Endothelial cell of umbilical vein (primary cell): Measurements from ENCODE around the gene TNFAIP8L1. TPM values are rescaled to one million over a fixed set of nuclear protein-coding genes. Genes with fewer than 3 reads are reported as not detected.

Experiments used
- BruUV-seq: library from RNA; stranded (reverse); fragments of 400-500 nt; replicated peaks from 2 replicates; lab custom pipeline; 2021; lab: Mats Ljungman, UMichigan
- CTCF ChIA-PET: fragments of 300-600, 350-600 bp; sonication (Branson Sonifier 250); formaldehyde crosslinking; loops from one replicate; lab custom pipeline; 2021; ENCODE audit warnings: antibody characterized with exemption, inconsistent platforms; lab: Charles Lee
- POLR2A ChIA-PET: fragments of 300-600, 350-600 bp; sonication (Branson Sonifier 250); formaldehyde crosslinking; loops from one replicate; lab custom pipeline; 2021; ENCODE audit warnings: antibody characterized with exemption, inconsistent platforms; lab: Charles Lee
- DNase-seq: peaks from one replicate; pipeline ENCODE4 v3.0.0-alpha.2; 2011; ENCODE audit warnings: low read depth, low spot score
- FAIRE-seq: peaks from 2 replicates; lab custom pipeline; 2011; peaks lifted over from hg19 to GRCh38; lab: Jason Lieb, UNC
- H2AFZ ChIP-seq: 2 replicates; pipeline ENCODE4 v1.6.0; 2012; ENCODE audit warnings: low read depth, low read length, control low read depth, inconsistent platforms
- H3K27ac ChIP-seq: 2 replicates; pipeline ENCODE4 v1.5.1; 2011; ENCODE audit warnings: low read depth, mild to moderate bottlenecking, control low read depth, low read length, moderate library complexity; ENCODE audit not compliant: insufficient read depth
- H3K27me3 ChIP-seq, 2 experiments: 2 replicates each; pipeline versions ENCODE4 v1.6.0 to v1.6.1; 2011; ENCODE audit warnings: low read length in 2 of 2, mixed read lengths in 1 of 2; ENCODE audit not compliant: control insufficient read depth in 2 of 2, insufficient read depth in 2 of 2
- H3K36me3 ChIP-seq, 2 experiments: 2 replicates in 1 of 2; 3 replicates in 1 of 2; pipeline ENCODE4 v1.5.1; 2011; ENCODE audit warnings: low read length in 2 of 2, mild to moderate bottlenecking in 1 of 2, moderate library complexity in 1 of 2; ENCODE audit not compliant: control insufficient read depth in 2 of 2, insufficient read depth in 2 of 2; ENCODE audit errors: extremely low read depth in 1 of 2
- H3K4me1 ChIP-seq: 3 replicates; pipeline ENCODE4 v1.5.1; 2011; ENCODE audit warnings: mild to moderate bottlenecking, low read length; ENCODE audit not compliant: control insufficient read depth, insufficient read depth; ENCODE audit errors: extremely low read depth
- H3K4me2 ChIP-seq: 2 replicates; pipeline ENCODE4 v1.6.1; 2011; ENCODE audit warnings: low read length, control low read depth, mixed read lengths; ENCODE audit not compliant: insufficient read depth
- H3K4me3 ChIP-seq, 3 experiments: fragments of 200-600 bp in 1 of 3; sonication (generic), shearing (Covaris generic) in 1 of 3; replicated peaks in 1 of 3; 2 replicates each; pipeline ENCODE4 v1.5.1; 2011 to 2016; ENCODE audit warnings: control low read depth in 3 of 3, low read length in 3 of 3, mild to moderate bottlenecking in 2 of 3, inconsistent platforms in 1 of 3, low read depth in 1 of 3, moderate library complexity in 1 of 3; ENCODE audit not compliant: insufficient read depth in 1 of 3
- H3K79me2 ChIP-seq: 2 replicates; pipeline ENCODE4 v1.6.0; 2012; ENCODE audit warnings: low read length, inconsistent platforms; ENCODE audit not compliant: control insufficient read depth, insufficient read depth
- H3K9ac ChIP-seq: replicated peaks from 2 replicates; pipeline ENCODE3; 2011; ENCODE audit warnings: low read length, control low read depth; ENCODE audit not compliant: insufficient read depth; ENCODE audit errors: extremely low read depth
- H3K9me1 ChIP-seq: replicated peaks from 3 replicates; pipeline ENCODE4 v1.6.0; 2011; ENCODE audit warnings: mild to moderate bottlenecking, low read length; ENCODE audit not compliant: control insufficient read depth, insufficient read depth; ENCODE audit errors: extremely low read depth
- H3K9me3 ChIP-seq: replicated peaks from 2 replicates; pipeline ENCODE4 v1.5.1; 2012; ENCODE audit warnings: low read length, inconsistent platforms; ENCODE audit not compliant: control insufficient read depth, insufficient read depth
- H4K20me1 ChIP-seq: replicated peaks from 2 replicates; pipeline ENCODE3; 2011; ENCODE audit warnings: mild to moderate bottlenecking, low read length; ENCODE audit not compliant: control insufficient read depth, insufficient read depth; ENCODE audit errors: extremely low read depth
- EZH2 ChIP-seq: IDR thresholded peaks from 2 replicates; pipeline ENCODE4 v1.6.1; 2012; ENCODE audit warnings: borderline replicate concordance, low read depth, mild to moderate bottlenecking, moderate library complexity, low read length, inconsistent platforms; ENCODE audit not compliant: severe bottlenecking
- GATA2 ChIP-seq: IDR thresholded peaks from 2 replicates; pipeline ENCODE4 v1.7.0; 2011; ENCODE audit warnings: low read depth, mild to moderate bottlenecking, moderate library complexity, mixed read lengths, low read length; ENCODE audit not compliant: insufficient read length, insufficient read depth
- JUN ChIP-seq: IDR thresholded peaks from 2 replicates; pipeline ENCODE4 v1.6.1; 2011; ENCODE audit warnings: borderline replicate concordance, low read depth; ENCODE audit not compliant: insufficient read length, insufficient read depth
- MYC ChIP-seq: IDR thresholded peaks from one replicate; pipeline ENCODE4 v1.6.1; 2011; ENCODE audit warnings: mild to moderate bottlenecking, low read depth, low read length
- POLR2A ChIP-seq: IDR thresholded peaks from 2 replicates; pipeline ENCODE4 v1.6.1; 2012; ENCODE audit warnings: low read depth, mild to moderate bottlenecking, control low read depth, low read length
- POLR2AphosphoS5 ChIP-seq: IDR thresholded peaks from 2 replicates; pipeline ENCODE4 v1.6.1; 2012; ENCODE audit warnings: low read depth, mild to moderate bottlenecking, control low read depth, low read length, moderate library complexity; ENCODE audit not compliant: insufficient read depth
- dilution Hi-C: fragments of 300-500 bp; cut with MboI; formaldehyde crosslinking; loops from one replicate; pipeline ENCODE4 v1.15.0; 2019; ENCODE audit warnings: low sequenced_read_pairs; ENCODE audit not compliant: extremely low pct_ligation_motif_present
- intact Hi-C: fragments of 100-400 bp; cut with micrococcal nuclease; formaldehyde crosslinking; loops from one replicate; pipeline ENCODE4 v1.10.0; 2022
- polyA plus RNA-seq, 4 experiments: library from polyadenylated mRNA; depleted of rRNA in 3 of 4; stranded (reverse) in 3 of 4; unstranded in 1 of 4; fragments of >200 nt; gene quantifications; 2 replicates each; pipeline versions ENCODE4 v1.2.1 to v1.2.3, GENCODE V29; 2011 to 2012; ENCODE audit warnings: missing spikeins in 1 of 4
- total RNA-seq: library from RNA; stranded (reverse); gene quantifications from 2 replicates; pipeline ENCODE4 v1.2.3, GENCODE V29; 2021
- TF ChIP-seq, protein P1 (sequence below): IDR thresholded peaks from 2 replicates; pipeline ENCODE4 v1.6.1; 2011; ENCODE audit not compliant: insufficient read depth, insufficient read length
- TF ChIP-seq, protein P2 (sequence below), 2 donors: IDR thresholded peaks; 1 replicate in 1 of 2; 2 replicates in 1 of 2; pipeline ENCODE4 v1.5.1; 2011; ENCODE audit warnings: low read length in 2 of 2, mild to moderate bottlenecking in 2 of 2, moderate library complexity in 2 of 2, control low read depth in 1 of 2, inconsistent platforms in 1 of 2, low read depth in 1 of 2; ENCODE audit not compliant: insufficient read depth in 1 of 2; ENCODE audit errors: extremely low read depth in 1 of 2

The TNFAIP8L1 gene
- total and polyA plus RNA-seq, 2 donors (not counting 3 experiments of a cell fraction or from before 2014, with no cell fraction given), result 40.0 to 56.1 TPM

DNA sequence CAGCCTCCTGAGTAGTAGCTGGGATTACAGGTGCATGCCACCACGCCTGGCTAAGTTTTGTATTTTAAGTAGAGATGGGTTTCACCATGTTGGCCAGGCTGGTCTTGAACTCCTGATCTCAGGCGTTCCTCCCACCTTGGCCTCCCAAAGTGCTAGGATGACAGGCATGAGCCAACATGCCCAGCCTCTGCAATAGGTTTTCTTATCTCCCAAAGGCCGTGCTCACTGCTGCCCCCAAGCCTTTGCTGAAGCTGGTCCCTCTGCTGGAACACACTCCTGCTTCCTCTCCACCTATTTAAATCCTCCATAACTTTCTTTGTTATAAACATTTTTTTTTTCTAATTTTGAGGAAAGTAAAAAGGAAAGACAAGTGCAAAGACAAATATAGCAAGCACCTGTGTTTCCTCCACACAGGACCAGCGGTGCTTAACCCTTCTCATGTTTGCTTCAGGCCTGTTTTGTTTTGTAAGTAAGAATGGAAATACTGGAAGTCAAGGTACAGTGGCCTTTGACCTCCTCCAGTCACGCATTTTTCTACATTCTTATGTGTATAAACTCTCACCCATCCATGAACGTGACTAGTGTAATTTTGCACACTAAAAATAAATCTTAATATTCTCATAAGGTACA is 14.5 kb upstream of the TNFAIP8L1 start:
- Histone ChIP-seq H3K9ac (no peak overlapping the region), H3K79me2 (no peaks in the 10 kb centered on the region), H3K27ac (no peak overlapping the region), H3K4me1 (no peaks in the 10 kb centered on the region), H3K4me2 (no peak overlapping the region), H4K20me1 (no peaks in the 10 kb centered on the region), H3K36me3 (no peaks in the 10 kb centered on the region), H3K9me3 (no peaks in the 10 kb centered on the region), H2AFZ (no peak overlapping the region), H3K4me3 (no peak overlapping the region), H3K9me1 (no peaks in the 10 kb centered on the region), H3K27me3 (no peaks in the 10 kb centered on the region)
- ChIA-PET POLR2A (no interaction called here), CTCF (interaction anchor here (0.7 to 4.9 kb wide), 10 partner anchors 9 to 102 kb away, joined by 3 to 23 read pairs (median 4); no protein-coding TSS in a partner anchor)
- no TSS peak for BruUV-seq
- peak; percentile 42 for DNase-seq
- dilution Hi-C loops, result no loop called here
- peak; percentile 53 for FAIRE-seq
- TF ChIP-seq GATA2 (no peak), EZH2 (no peak), MYC (no peak), POLR2A (no peak), POLR2AphosphoS5 (no peak), JUN (no peak)
- TF ChIP-seq, protein P1, sequence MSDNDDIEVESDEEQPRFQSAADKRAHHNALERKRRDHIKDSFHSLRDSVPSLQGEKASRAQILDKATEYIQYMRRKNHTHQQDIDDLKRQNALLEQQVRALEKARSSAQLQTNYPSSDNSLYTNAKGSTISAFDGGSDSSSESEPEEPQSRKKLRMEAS, result no peak
- TF ChIP-seq, protein P2, sequence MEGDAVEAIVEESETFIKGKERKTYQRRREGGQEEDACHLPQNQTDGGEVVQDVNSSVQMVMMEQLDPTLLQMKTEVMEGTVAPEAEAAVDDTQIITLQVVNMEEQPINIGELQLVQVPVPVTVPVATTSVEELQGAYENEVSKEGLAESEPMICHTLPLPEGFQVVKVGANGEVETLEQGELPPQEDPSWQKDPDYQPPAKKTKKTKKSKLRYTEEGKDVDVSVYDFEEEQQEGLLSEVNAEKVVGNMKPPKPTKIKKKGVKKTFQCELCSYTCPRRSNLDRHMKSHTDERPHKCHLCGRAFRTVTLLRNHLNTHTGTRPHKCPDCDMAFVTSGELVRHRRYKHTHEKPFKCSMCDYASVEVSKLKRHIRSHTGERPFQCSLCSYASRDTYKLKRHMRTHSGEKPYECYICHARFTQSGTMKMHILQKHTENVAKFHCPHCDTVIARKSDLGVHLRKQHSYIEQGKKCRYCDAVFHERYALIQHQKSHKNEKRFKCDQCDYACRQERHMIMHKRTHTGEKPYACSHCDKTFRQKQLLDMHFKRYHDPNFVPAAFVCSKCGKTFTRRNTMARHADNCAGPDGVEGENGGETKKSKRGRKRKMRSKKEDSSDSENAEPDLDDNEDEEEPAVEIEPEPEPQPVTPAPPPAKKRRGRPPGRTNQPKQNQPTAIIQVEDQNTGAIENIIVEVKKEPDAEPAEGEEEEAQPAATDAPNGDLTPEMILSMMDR (IDR thresholded peaks at IDR 0.05; ENCODE audit: extremely low read depth in 1 of 2, insufficient read depth in 1 of 2, low read depth in 1 of 2, low read length in 2 of 2), result peak in 1 of 2 donors; percentile 49
- intact Hi-C loops, result no loop called here
